Articular chondrocyte of knee joint (primary cell): ENCODE measurements around the gene PRRG1. TPM values are rescaled to one million over a fixed set of nuclear protein-coding genes. Genes with fewer than 3 reads are reported as not detected.

ENCODE experiments used
- total RNA-seq: library from RNA; depleted of rRNA; stranded (reverse); fragments of >200 nt; gene quantifications from 2 replicates; pipeline ENCODE4 v1.2.3, GENCODE V29; 2012

PRRG1 gene
- total RNA-seq: 20.5 and 21.4 TPM in 2 replicates

GRCh38 chrX:37349221-37350033 lies at the start of gene PRRG1:
Gene PRRG1, plus strand, starts transcription at chrX:37349364. Its CDS starts 56,886 bp downstream, at chrX:37406250.

Other genes starting within 250 kb of the PRRG1 start
- 0.78 and 1.3 TPM in 2 replicates for gene LANCL3, start 222.3 kb downstream of the PRRG1 start, total RNA-seq